K562 (cell line): Measurements from ENCODE around the gene ZNF66.

Experiments
- CTCF ChIP-seq, 3 experiments: IDR thresholded peaks in 2 of 3; conservative IDR thresholded peaks in 1 of 3; 2 replicates each; pipeline ENCODE4 v1.5.1; 2011 to 2012; ENCODE audit warnings: low read length in 3 of 3, mild to moderate bottlenecking in 3 of 3, control low read depth in 2 of 3, improper control_type of control experiment in 1 of 3, inconsistent platforms in 1 of 3, low read depth in 1 of 3, mixed read lengths in 1 of 3, moderate library complexity in 1 of 3; ENCODE audit not compliant: insufficient read depth in 2 of 3
- EP300 ChIP-seq: IDR thresholded peaks from 2 replicates; pipeline ENCODE4 v1.6.1; 2012; ENCODE audit warnings: low read length, improper control_type of control experiment
- GABPB1 ChIP-seq: sonication (generic); formaldehyde crosslinking; IDR thresholded peaks from 2 replicates; pipeline ENCODE4 v1.8.0; 2022; ENCODE audit warnings: mild to moderate bottlenecking, missing genetic modification reagents
- JUND ChIP-seq, 2 experiments: IDR thresholded peaks; 2 replicates in 1 of 2; 3 replicates in 1 of 2; pipeline ENCODE4 v1.6.1; 2011; ENCODE audit warnings: borderline replicate concordance in 2 of 2, low read depth in 2 of 2, low read length in 2 of 2, improper control_type of control experiment in 1 of 2, missing biosample characterization in 1 of 2, missing genetic modification characterization in 1 of 2, missing genetic modification reagents in 1 of 2
- PPARD ChIP-seq: fragments of 250-450 bp; sonication (Bioruptor Pico); IDR thresholded peaks from 2 replicates; pipeline ENCODE4 v1.8.0; 2022; ENCODE audit warnings: inconsistent platforms, mild to moderate bottlenecking, moderate library complexity
- PTBP1 ChIP-seq: fragments of 200-400 bp; formaldehyde crosslinking; IDR thresholded peaks from 2 replicates; pipeline ENCODE4 v1.6.1; 2017; ENCODE audit warnings: low read depth, low read length
- RBBP5 ChIP-seq: fragments of 200-600 bp; sonication (generic); IDR thresholded peaks from 2 replicates; pipeline ENCODE4 v1.6.1; 2012; ENCODE audit warnings: borderline replicate concordance, mild to moderate bottlenecking, low read length, control low read depth, inconsistent platforms; ENCODE audit not compliant: insufficient read depth, poor library complexity, severe bottlenecking
- RCOR1 ChIP-seq, 2 experiments: IDR thresholded peaks; 2 replicates each; pipeline ENCODE4 v1.6.1; 2012; ENCODE audit warnings: low read depth in 2 of 2, low read length in 2 of 2, borderline replicate concordance in 1 of 2, improper control_type of control experiment in 1 of 2
- SAP30 ChIP-seq: fragments of 200-600 bp; sonication (generic); IDR thresholded peaks from 2 replicates; pipeline ENCODE4 v1.6.1; 2012; ENCODE audit warnings: borderline replicate concordance, low read depth, mild to moderate bottlenecking, moderate library complexity, low read length, control low read depth, inconsistent platforms; ENCODE audit not compliant: insufficient read depth, poor library complexity, severe bottlenecking
- SIN3A ChIP-seq, 2 experiments: fragments of 150-350 bp in 1 of 2; IDR thresholded peaks; 2 replicates each; pipeline ENCODE4 v1.6.1; 2011 to 2016; ENCODE audit warnings: borderline replicate concordance in 2 of 2, low read depth in 2 of 2, low read length in 2 of 2, mild to moderate bottlenecking in 2 of 2, moderate library complexity in 2 of 2; ENCODE audit not compliant: control insufficient read depth in 1 of 2
- SPI1 ChIP-seq: IDR thresholded peaks from 2 replicates; pipeline ENCODE4 v1.6.1; 2011; ENCODE audit warnings: low read depth, low read length, control low read depth, borderline replicate concordance

GRCh38 chr19:20791806-20792205, 15.7 kb downstream of the ZNF66 start:
- TF ChIP-seq SAP30: no peak
- no peak for TF ChIP-seq CTCF (IDR thresholded peaks at IDR 0.05 in 2 of 3, conservative IDR thresholded peaks at IDR 0.05 in 1 of 3; ENCODE audit: insufficient read depth in 2 of 3, low read depth in 1 of 3, low read length in 3 of 3)
- no peak for TF ChIP-seq PPARD (CRISPR knock-in tag)
- no peak for TF ChIP-seq SPI1
- no peak for TF ChIP-seq EP300
- no peak for TF ChIP-seq RBBP5
- TF ChIP-seq SIN3A (IDR thresholded peaks at IDR 0.05; ENCODE audit: borderline replicate concordance in 2 of 2, control insufficient read depth in 1 of 2, low read depth in 2 of 2, low read length in 2 of 2): no peak
- TF ChIP-seq PTBP1: no peak
- TF ChIP-seq RCOR1 (IDR thresholded peaks at IDR 0.05; ENCODE audit: borderline replicate concordance in 1 of 2, low read depth in 2 of 2, low read length in 2 of 2): no peak
- no peak for TF ChIP-seq JUND (IDR thresholded peaks at IDR 0.05; ENCODE audit: borderline replicate concordance, low read depth, low read length)
- TF ChIP-seq JUND (tag; IDR thresholded peaks at IDR 0.05; ENCODE audit: borderline replicate concordance, low read depth, low read length): no peak
- no peak for TF ChIP-seq GABPB1 (CRISPR knock-in tag)
